IMR-90 (cell line): ENCODE results near the gene LAMB3. TPM values are rescaled to one million over a fixed set of nuclear protein-coding genes. Genes with fewer than 3 reads are reported as not detected.

Experiments
- ATAC-seq: fragments of 200-7000 bp; cut with Tn5 transposase; 2 replicates; pipeline ENCODE4 v1.9.1; 2020; ENCODE audit warnings: low read depth, mild to moderate bottlenecking, moderate library complexity
- BruUV-seq: library from RNA; stranded (reverse); fragments of 400-500 nt; replicated peaks from 2 replicates; lab custom pipeline; 2021; lab: Mats Ljungman, UMichigan
- CTCF ChIA-PET: fragments of 300-600 bp; formaldehyde crosslinking; extraction: SDS; loops from one replicate; lab custom pipeline; 2021; ENCODE audit warnings: antibody characterized with exemption; lab: Yijun Ruan, JAX
- POLR2A ChIA-PET: fragments of 300-600 bp; sonication (Branson Sonifier 250); formaldehyde crosslinking; loops from one replicate; lab custom pipeline; 2022; ENCODE audit warnings: antibody characterized with exemption; ENCODE audit not compliant: unreplicated experiment; lab: Charles Lee
- DNase-seq: peaks from one replicate; pipeline ENCODE4 v3.0.0; 2013
- H2AFZ ChIP-seq: replicated peaks from 2 replicates; pipeline ENCODE3; 2013; ENCODE audit warnings: low read length, mild to moderate bottlenecking; ENCODE audit not compliant: poor library complexity
- H2AK5ac ChIP-seq: 2 replicates; pipeline ENCODE4 v1.6.1; 2013; ENCODE audit warnings: low read depth, low read length, inconsistent platforms
- H2AK9ac ChIP-seq: replicated peaks from 2 replicates; pipeline ENCODE3; 2013; ENCODE audit warnings: mild to moderate bottlenecking, low read depth, low read length, moderate library complexity; ENCODE audit not compliant: poor library complexity
- H2BK120ac ChIP-seq: 2 replicates; pipeline ENCODE4 v1.6.1; 2013; ENCODE audit warnings: low read depth, low read length, inconsistent platforms
- H2BK15ac ChIP-seq: 3 replicates; pipeline ENCODE4 v1.6.1; 2013; ENCODE audit warnings: low read depth, low read length, inconsistent platforms
- H2BK20ac ChIP-seq: 2 replicates; pipeline ENCODE4 v1.6.1; 2013; ENCODE audit warnings: low read depth, mild to moderate bottlenecking, inconsistent platforms, low read length, moderate library complexity
- H2BK5ac ChIP-seq: 2 replicates; pipeline ENCODE4 v1.6.1; 2013; ENCODE audit warnings: mild to moderate bottlenecking, low read depth, low read length, inconsistent platforms; ENCODE audit not compliant: poor library complexity, severe bottlenecking
- H3K14ac ChIP-seq: replicated peaks from 2 replicates; pipeline ENCODE4 v1.6.1; 2013; ENCODE audit warnings: low read depth, low read length, inconsistent platforms
- H3K18ac ChIP-seq: 2 replicates; pipeline ENCODE4 v1.6.1; 2013; ENCODE audit warnings: low read depth, low read length, control low read depth
- H3K23ac ChIP-seq: 2 replicates; pipeline ENCODE4 v1.6.1; 2013; ENCODE audit warnings: low read depth, low read length, inconsistent platforms
- H3K27ac ChIP-seq: 2 replicates; pipeline ENCODE4 v1.5.1; 2013; ENCODE audit warnings: mild to moderate bottlenecking, control low read depth, low read length; ENCODE audit not compliant: insufficient read depth
- H3K27me3 ChIP-seq: 2 replicates; pipeline ENCODE4 v1.6.1; 2013; ENCODE audit warnings: low read length; ENCODE audit not compliant: control insufficient read depth, insufficient read depth
- H3K36me3 ChIP-seq: 2 replicates; pipeline ENCODE4 v1.6.1; 2013; ENCODE audit warnings: low read length, mixed read lengths; ENCODE audit not compliant: control insufficient read depth, insufficient read depth
- H3K4ac ChIP-seq: 2 replicates; pipeline ENCODE4 v1.6.1; 2013; ENCODE audit warnings: low read depth, low read length, inconsistent platforms
- H3K4me1 ChIP-seq: 2 replicates; pipeline ENCODE4 v1.6.1; 2013; ENCODE audit warnings: low read length, mixed read lengths; ENCODE audit not compliant: control insufficient read depth, insufficient read depth
- H3K4me2 ChIP-seq: 2 replicates; pipeline ENCODE4 v1.6.1; 2013; ENCODE audit warnings: low read depth, mild to moderate bottlenecking, control low read depth, low read length, moderate library complexity
- H3K4me3 ChIP-seq: 2 replicates; pipeline ENCODE4 v1.5.1; 2013; ENCODE audit warnings: low read depth, mild to moderate bottlenecking, control low read depth, low read length, moderate library complexity; ENCODE audit not compliant: insufficient read depth
- H3K56ac ChIP-seq: 2 replicates; pipeline ENCODE4 v1.6.1; 2013; ENCODE audit warnings: low read length, inconsistent platforms; ENCODE audit not compliant: insufficient read depth; ENCODE audit errors: extremely low read depth
- H3K79me1 ChIP-seq, 2 experiments: 2 replicates each; pipeline ENCODE4 v1.6.1; 2013; ENCODE audit warnings: low read length in 2 of 2, inconsistent platforms in 1 of 2, low read depth in 1 of 2
- H3K9ac ChIP-seq: 2 replicates; pipeline ENCODE4 v1.6.1; 2013; ENCODE audit warnings: low read depth, low read length, control low read depth
- H3K9me1 ChIP-seq: 2 replicates; pipeline ENCODE4 v1.6.1; 2013; ENCODE audit warnings: low read length, inconsistent platforms; ENCODE audit not compliant: insufficient read depth
- H3K9me3 ChIP-seq: 2 replicates; pipeline ENCODE4 v1.6.1; 2013; ENCODE audit warnings: low read length; ENCODE audit not compliant: control insufficient read depth, insufficient read depth
- H4K20me1 ChIP-seq: 2 replicates; pipeline ENCODE4 v1.6.1; 2013; ENCODE audit warnings: low read length, inconsistent platforms; ENCODE audit not compliant: insufficient read depth
- H4K5ac ChIP-seq: 2 replicates; pipeline ENCODE4 v1.6.1; 2013; ENCODE audit warnings: mild to moderate bottlenecking, low read depth, low read length, control low read depth
- H4K8ac ChIP-seq, 2 experiments: 2 replicates each; pipeline ENCODE4 v1.6.1; 2013; ENCODE audit warnings: low read depth in 2 of 2, low read length in 2 of 2, control low read depth in 1 of 2, inconsistent platforms in 1 of 2
- H4K91ac ChIP-seq: 2 replicates; pipeline ENCODE4 v1.6.1; 2013; ENCODE audit warnings: low read depth, low read length, inconsistent platforms; ENCODE audit not compliant: insufficient read depth
- BHLHE40 ChIP-seq: fragments of 150-350 bp; IDR thresholded peaks from 2 replicates; pipeline ENCODE4 v1.6.1; 2016; ENCODE audit warnings: mild to moderate bottlenecking, low read depth, low read length
- CEBPB ChIP-seq: IDR thresholded peaks from 2 replicates; pipeline ENCODE4 v1.6.1; 2012; ENCODE audit warnings: low read depth, low read length, improper control_type of control experiment
- CHD1 ChIP-seq: IDR thresholded peaks from 2 replicates; pipeline ENCODE4 v1.6.1; 2012; ENCODE audit warnings: low read depth, low read length, improper control_type of control experiment
- CTCF ChIP-seq: conservative IDR thresholded peaks from 2 replicates; pipeline ENCODE4 v1.5.1; 2012; ENCODE audit warnings: mild to moderate bottlenecking, low read depth, low read length, improper control_type of control experiment
- ELK1 ChIP-seq: fragments of 150-350 bp; IDR thresholded peaks from 2 replicates; pipeline ENCODE4 v1.6.1; 2016; ENCODE audit warnings: low read depth, mild to moderate bottlenecking, low read length, moderate library complexity, borderline replicate concordance
- FOS ChIP-seq: fragments of 150-350 bp; IDR thresholded peaks from 2 replicates; pipeline ENCODE4 v1.6.1; 2016; ENCODE audit warnings: low read depth, low read length
- MAFK ChIP-seq: IDR thresholded peaks from 2 replicates; pipeline ENCODE4 v1.6.1; 2012; ENCODE audit warnings: low read depth, low read length, improper control_type of control experiment
- MAZ ChIP-seq: IDR thresholded peaks from 2 replicates; pipeline ENCODE4 v1.6.1; 2012; ENCODE audit warnings: low read depth, mild to moderate bottlenecking, low read length, improper control_type of control experiment, moderate library complexity, borderline replicate concordance
- MXI1 ChIP-seq: IDR thresholded peaks from 2 replicates; pipeline ENCODE4 v1.6.1; 2012; ENCODE audit warnings: low read depth, mild to moderate bottlenecking, low read length, moderate library complexity, borderline replicate concordance
- NFE2L2 ChIP-seq: fragments of 150-350 bp; IDR thresholded peaks from 2 replicates; pipeline ENCODE4 v1.6.1; 2016; ENCODE audit warnings: low read depth, mild to moderate bottlenecking, low read length
- POLR2A ChIP-seq: IDR thresholded peaks from 2 replicates; pipeline ENCODE4 v1.6.1; 2012; ENCODE audit warnings: mild to moderate bottlenecking, low read depth, low read length
- RAD21 ChIP-seq: IDR thresholded peaks from 2 replicates; pipeline ENCODE4 v1.6.1; 2012; ENCODE audit warnings: low read length, improper control_type of control experiment
- RCOR1 ChIP-seq: IDR thresholded peaks from 2 replicates; pipeline ENCODE4 v1.6.1; 2012; ENCODE audit warnings: mild to moderate bottlenecking, low read length, improper control_type of control experiment; ENCODE audit not compliant: insufficient replicate concordance
- RFX5 ChIP-seq: IDR thresholded peaks from 2 replicates; pipeline ENCODE4 v1.8.0; 2012; ENCODE audit warnings: low read depth, mild to moderate bottlenecking, low read length, moderate library complexity
- SMC3 ChIP-seq: fragments of 150-350 bp; IDR thresholded peaks from 2 replicates; pipeline ENCODE4 v1.6.1; 2016; ENCODE audit warnings: low read depth, mild to moderate bottlenecking, antibody characterized with exemption, low read length, moderate library complexity
- USF2 ChIP-seq: fragments of 150-350 bp; IDR thresholded peaks from 2 replicates; pipeline ENCODE4 v1.6.1; 2017; ENCODE audit warnings: mild to moderate bottlenecking, antibody characterized with exemption, low read length, low read depth
- WGBS, 2 experiments: methylation state at CpG; one replicate each; pipeline versions ENCODE4 v1.1.5 to v1.1.7; 2013; ENCODE audit warnings: missing lambda C conversion rate in 2 of 2; ENCODE audit not compliant: insufficient read length in 1 of 2; ENCODE audit errors: extremely low coverage in 2 of 2; 5-methylcytosine and 5-hydroxymethylcytosine counted together
- dilution Hi-C: fragments of 300-500 bp; cut with HindIII; formaldehyde crosslinking; loops from one replicate; pipeline ENCODE4 v1.14.3; 2018; ENCODE audit warnings: low sequenced_read_pairs; ENCODE audit not compliant: unreplicated experiment
- in situ Hi-C: fragments of 300-500 bp; cut with MboI; formaldehyde crosslinking; loops from 3 replicates; pipeline ENCODE4 v1.14.3; 2019; ENCODE audit warnings: low sequenced_read_pairs, inconsistent platforms, mixed read lengths
- intact Hi-C: fragments of 100-400 bp; cut with micrococcal nuclease; formaldehyde crosslinking; loops from 2 replicates; pipeline ENCODE4 v1.10.0; 2022
- polyA plus RNA-seq, 3 experiments: library from polyadenylated mRNA; depleted of rRNA; stranded (reverse); fragments of >200 nt; gene quantifications; 2 replicates each; pipeline ENCODE4 v1.2.3, GENCODE V29; 2012; ENCODE audit warnings: low replicate concordance in 1 of 3
- total RNA-seq: library from RNA; depleted of rRNA; stranded (reverse); fragments of >200 nt; gene quantifications from 2 replicates; pipeline ENCODE4 v1.2.3, GENCODE V29; 2012

LAMB3 gene
- total and polyA plus RNA-seq, 2 of the 4 experiments (the other 2 are of a cell fraction), result 0.72 to 2.1 TPM

GRCh38 chr1:209650454-209650853 is 1.8 kb downstream of the LAMB3 start:
- no peaks in the 10 kb centered on the region; the same call in 1 of the 2 replicates for H3K27me3 ChIP-seq
- H4K91ac ChIP-seq, result peak overlapping the region; percentile 40

More at GRCh38 chr1:209650454-209650853, 1.8 kb downstream of the LAMB3 start:
- peak overlapping the region; percentile 60; the same call in 1 of the 2 replicates for H2BK20ac ChIP-seq
- no peaks in the 10 kb centered on the region for H3K79me1 ChIP-seq
- no TSS peak for BruUV-seq
- peak overlapping the region; percentile 25; the same call in 1 of the 2 replicates for H3K18ac ChIP-seq
- no peaks in the 10 kb centered on the region for H3K36me3 ChIP-seq
- no peaks in the 10 kb centered on the region for H3K9me3 ChIP-seq
- peak overlapping the region; percentile 88 for H2BK120ac ChIP-seq
- intact Hi-C loops (no loop called here), dilution Hi-C loops (no loop called here), in situ Hi-C loops (no loop called here)
- H3K4me3 ChIP-seq, result no peak overlapping the region
- no peak overlapping the region for H3K4me2 ChIP-seq
- H3K4ac ChIP-seq, result peak overlapping the region; percentile 86; the same call in 1 of the 2 replicates
- no peak for DNase-seq
- H2BK15ac ChIP-seq, result peak overlapping the region; percentile 85; the same call in 2 of the 3 replicates
- CTCF ChIA-PET, result interaction anchor here (0.8 kb wide), 1 partner anchor 81 kb away, joined by 4 read pairs; no protein-coding TSS in a partner anchor
- peaks cover 27% of the 10 kb centered on the region for H3K9me1 ChIP-seq
- H3K27ac ChIP-seq, result no peak overlapping the region
- TF ChIP-seq USF2 (no peak), MXI1 (no peak), MAZ (no peak), BHLHE40 (no peak), RAD21 (no peak), CEBPB (no peak), NFE2L2 (no peak), ELK1 (no peak), POLR2A (no peak), CHD1 (no peak), FOS (no peak), SMC3 (no peak), MAFK (no peak), CTCF (no peak), RCOR1 (no peak), RFX5 (no peak)
- peak overlapping the region; percentile 5 to 59; a peak in 2 of 4 replicates for H4K8ac ChIP-seq
- H2AK5ac ChIP-seq, result peak overlapping the region; percentile 69
- H3K4me1 ChIP-seq, result peaks cover 25% of the 10 kb centered on the region
- no peak overlapping the region for H4K5ac ChIP-seq
- H2AK9ac ChIP-seq, result no peak overlapping the region
- WGBS, 2 experiments, result no CpG with 5 or more reads among the region's 1 CpG
- POLR2A ChIA-PET, result no interaction called here
- no peak overlapping the region for H2AFZ ChIP-seq
- no peak overlapping the region for H3K56ac ChIP-seq
- H3K14ac ChIP-seq, result peak overlapping the region; percentile 36; the same call in 1 of the 2 replicates
- no peak overlapping the region for H3K23ac ChIP-seq
- ATAC-seq, result no peak
- H2BK5ac ChIP-seq, result no peak overlapping the region
- H3K9ac ChIP-seq, result no peak overlapping the region
- H4K20me1 ChIP-seq, result no peaks in the 10 kb centered on the region
